Thyroid gland (tissue), 4 donors: ENCODE results near the gene ZNF214.

Experiments used
- CTCF ChIP-seq, 6 experiments: fragments of 200-600 bp in 3 of 6; fragments of 450-650 bp in 3 of 6; sonication (generic) in 3 of 6; IDR thresholded peaks; one replicate each; pipeline ENCODE4 v1.5.1; 2016 to 2019; ENCODE audit warnings: antibody characterized with exemption in 6 of 6, mild to moderate bottlenecking in 2 of 6, inconsistent platforms in 1 of 6, moderate library complexity in 1 of 6
- POLR2A ChIP-seq, 2 donors: fragments of 450-650 bp; IDR thresholded peaks; one replicate each; pipeline ENCODE4 v1.6.1; 2017; ENCODE audit warnings: antibody characterized with exemption in 2 of 2, mild to moderate bottlenecking in 2 of 2, moderate library complexity in 1 of 2

GRCh38 chr11:7034019-7034418 is 13.9 kb upstream of the ZNF214 start:
- TF ChIP-seq CTCF (IDR thresholded peaks at IDR 0.05) (no peak), POLR2A (IDR thresholded peaks at IDR 0.05) (no peak)
